H9 (cell line): ENCODE results near the gene MALAT1. TPM values are rescaled to one million over a fixed set of nuclear protein-coding genes. Genes with fewer than 3 reads are reported as not detected.

Experiments used
- DNase-seq: peaks from one replicate; pipeline ENCODE4 v3.0.0-alpha.2; 2017
- H2AFZ ChIP-seq: one replicate; pipeline ENCODE4 v1.6.1; 2013; ENCODE audit warnings: mild to moderate bottlenecking, low read length, control low read depth, moderate library complexity
- H2AK5ac ChIP-seq: 2 replicates; pipeline ENCODE4 v1.6.1; 2013; ENCODE audit warnings: low read length, control low read depth, mixed read lengths; ENCODE audit not compliant: insufficient read length
- H2BK120ac ChIP-seq: one replicate; pipeline ENCODE4 v1.6.1; 2013; ENCODE audit warnings: low read depth, mild to moderate bottlenecking, low read length, control low read depth, inconsistent platforms; ENCODE audit not compliant: poor library complexity, severe bottlenecking
- H2BK12ac ChIP-seq: 2 replicates; pipeline ENCODE4 v1.6.1; 2013; ENCODE audit warnings: low read length, control low read depth, mixed read lengths, low read depth; ENCODE audit not compliant: insufficient read length
- H2BK15ac ChIP-seq: 2 replicates; pipeline ENCODE4 v1.6.1; 2013; ENCODE audit warnings: low read depth, low read length, control low read depth
- H2BK20ac ChIP-seq: one replicate; pipeline ENCODE4 v1.6.1; 2013; ENCODE audit warnings: low read depth, mild to moderate bottlenecking, low read length, control low read depth, inconsistent platforms; ENCODE audit not compliant: poor library complexity, severe bottlenecking
- H2BK5ac ChIP-seq: 2 replicates; pipeline ENCODE4 v1.6.1; 2013; ENCODE audit warnings: low read length, control low read depth, mixed read lengths; ENCODE audit not compliant: insufficient read length
- H3K14ac ChIP-seq: 2 replicates; pipeline ENCODE4 v1.6.1; 2013; ENCODE audit warnings: low read length, control low read depth; ENCODE audit not compliant: insufficient read depth
- H3K18ac ChIP-seq: 2 replicates; pipeline ENCODE4 v1.6.1; 2013; ENCODE audit warnings: low read depth, mild to moderate bottlenecking, mixed read lengths, low read length, control low read depth; ENCODE audit not compliant: insufficient read length
- H3K23ac ChIP-seq: 2 replicates; pipeline ENCODE4 v1.6.1; 2013; ENCODE audit warnings: low read length, control low read depth, mixed read lengths, low read depth; ENCODE audit not compliant: insufficient read length
- H3K23me2 ChIP-seq: 2 replicates; pipeline ENCODE4 v1.6.1; 2013; ENCODE audit warnings: low read depth, mild to moderate bottlenecking, mixed read lengths, low read length, control low read depth; ENCODE audit not compliant: insufficient read length, poor library complexity, severe bottlenecking
- H3K27ac ChIP-seq: 2 replicates; pipeline ENCODE4 v1.5.1; 2013; ENCODE audit warnings: low read length, control low read depth, mixed read lengths, low read depth; ENCODE audit not compliant: insufficient read length
- H3K27me3 ChIP-seq: 2 replicates; pipeline ENCODE4 v1.6.1; 2013; ENCODE audit warnings: low read length, control low read depth, inconsistent platforms; ENCODE audit not compliant: insufficient read depth
- H3K4ac ChIP-seq: 2 replicates; pipeline ENCODE4 v1.6.1; 2013; ENCODE audit warnings: low read depth, mild to moderate bottlenecking, control low read depth, inconsistent platforms, low read length, moderate library complexity
- H3K4me1 ChIP-seq: 2 replicates; pipeline ENCODE4 v1.6.1; 2013; ENCODE audit warnings: low read length, control low read depth, inconsistent platforms; ENCODE audit not compliant: insufficient read depth
- H3K4me2 ChIP-seq: 2 replicates; pipeline ENCODE4 v1.6.1; 2013; ENCODE audit warnings: low read length, control low read depth, mixed read lengths; ENCODE audit not compliant: insufficient read length, insufficient read depth
- H3K56ac ChIP-seq: 2 replicates; pipeline ENCODE4 v1.6.1; 2013; ENCODE audit warnings: low read depth, mild to moderate bottlenecking, mixed read lengths, low read length, control low read depth; ENCODE audit not compliant: insufficient read length
- H3K79me1 ChIP-seq: 2 replicates; pipeline ENCODE4 v1.6.1; 2013; ENCODE audit warnings: low read depth, mild to moderate bottlenecking, moderate library complexity, low read length, control low read depth, inconsistent platforms; ENCODE audit not compliant: insufficient read depth, poor library complexity, severe bottlenecking
- H3K79me2 ChIP-seq: 2 replicates; pipeline ENCODE4 v1.6.1; 2013; ENCODE audit warnings: low read length, control low read depth, inconsistent platforms; ENCODE audit not compliant: insufficient read depth
- H3K9ac ChIP-seq: 2 replicates; pipeline ENCODE4 v1.6.1; 2013; ENCODE audit warnings: low read length, control low read depth, mixed read lengths; ENCODE audit not compliant: insufficient read length; ENCODE audit errors: extremely low read depth
- H3K9me3 ChIP-seq: one replicate; pipeline ENCODE4 v1.6.1; 2013; ENCODE audit warnings: low read depth, low read length, inconsistent platforms; ENCODE audit not compliant: control insufficient read depth
- H3T11ph ChIP-seq: one replicate; pipeline ENCODE4 v1.6.1; 2013; ENCODE audit warnings: mild to moderate bottlenecking, low read length, control low read depth, inconsistent platforms
- H4K20me1 ChIP-seq: one replicate; pipeline ENCODE4 v1.6.1; 2013; ENCODE audit not compliant: control insufficient read depth, insufficient read length, insufficient read depth
- H4K5ac ChIP-seq: 2 replicates; pipeline ENCODE4 v1.6.1; 2013; ENCODE audit warnings: low read depth, mild to moderate bottlenecking, mixed read lengths, low read length, control low read depth; ENCODE audit not compliant: insufficient read length
- H4K8ac ChIP-seq: replicated peaks from 2 replicates; pipeline ENCODE4 v1.6.1; 2013; ENCODE audit warnings: low read length, control low read depth, mixed read lengths, low read depth; ENCODE audit not compliant: insufficient read length
- H4K91ac ChIP-seq: 2 replicates; pipeline ENCODE4 v1.6.1; 2013; ENCODE audit warnings: low read depth, mild to moderate bottlenecking, moderate library complexity, mixed read lengths, low read length, control low read depth; ENCODE audit not compliant: insufficient read length
- H3K27ac Mint-ChIP-seq, 3 experiments: 2 replicates in 2 of 3; 3 replicates in 1 of 3; pipeline ENCODE4 v1.8.0; 2020 to 2021; ENCODE audit warnings: mixed read lengths in 3 of 3, mild to moderate bottlenecking in 1 of 3, moderate library complexity in 1 of 3
- H3K27me3 Mint-ChIP-seq: 2 replicates; pipeline ENCODE4 v1.8.0; 2021; ENCODE audit warnings: low read depth, mild to moderate bottlenecking, moderate library complexity, mixed read lengths
- H3K36me3 Mint-ChIP-seq, 3 experiments: 2 replicates in 2 of 3; 3 replicates in 1 of 3; pipeline ENCODE4 v1.8.0; 2020 to 2021; ENCODE audit warnings: low read depth in 3 of 3, mixed read lengths in 3 of 3; ENCODE audit not compliant: insufficient read depth in 1 of 3
- H3K4me1 Mint-ChIP-seq, 2 experiments: 2 replicates each; pipeline ENCODE4 v1.8.0; 2020; ENCODE audit warnings: mixed read lengths in 2 of 2
- H3K4me3 Mint-ChIP-seq, 2 experiments: 2 replicates in 1 of 2; 3 replicates in 1 of 2; pipeline ENCODE4 v1.8.0; 2020 to 2021; ENCODE audit warnings: mild to moderate bottlenecking in 2 of 2, mixed read lengths in 2 of 2, moderate library complexity in 1 of 2
- H3K9me3 Mint-ChIP-seq, 2 experiments: 2 replicates in 1 of 2; 3 replicates in 1 of 2; pipeline ENCODE4 v1.8.0; 2020; ENCODE audit warnings: mild to moderate bottlenecking in 2 of 2, mixed read lengths in 2 of 2, moderate library complexity in 1 of 2
- WGBS: extraction: QIAGEN DNeasy Blood & Tissue Kit; methylation state at CpG from one replicate; pipeline ENCODE4 v1.1.7; 2013; ENCODE audit warnings: missing lambda C conversion rate, low lambda C conversion rate, mixed read lengths; ENCODE audit not compliant: insufficient read length; ENCODE audit errors: extremely low coverage; 5-methylcytosine and 5-hydroxymethylcytosine counted together
- total RNA-seq: library from RNA; stranded (reverse); gene quantifications from 2 replicates; pipeline ENCODE4 v1.2.1, GENCODE V29; 2021
- TF ChIP-seq, protein P1 (sequence below): fragments of 200-600 bp; sonication (generic); conservative IDR thresholded peaks from 3 replicates; pipeline ENCODE4 v1.8.0; 2021; ENCODE audit warnings: antibody characterized with exemption, mild to moderate bottlenecking

The MALAT1 gene
- total RNA-seq, 1 experiment from 2014 or later, result 1,934 TPM

DNA sequence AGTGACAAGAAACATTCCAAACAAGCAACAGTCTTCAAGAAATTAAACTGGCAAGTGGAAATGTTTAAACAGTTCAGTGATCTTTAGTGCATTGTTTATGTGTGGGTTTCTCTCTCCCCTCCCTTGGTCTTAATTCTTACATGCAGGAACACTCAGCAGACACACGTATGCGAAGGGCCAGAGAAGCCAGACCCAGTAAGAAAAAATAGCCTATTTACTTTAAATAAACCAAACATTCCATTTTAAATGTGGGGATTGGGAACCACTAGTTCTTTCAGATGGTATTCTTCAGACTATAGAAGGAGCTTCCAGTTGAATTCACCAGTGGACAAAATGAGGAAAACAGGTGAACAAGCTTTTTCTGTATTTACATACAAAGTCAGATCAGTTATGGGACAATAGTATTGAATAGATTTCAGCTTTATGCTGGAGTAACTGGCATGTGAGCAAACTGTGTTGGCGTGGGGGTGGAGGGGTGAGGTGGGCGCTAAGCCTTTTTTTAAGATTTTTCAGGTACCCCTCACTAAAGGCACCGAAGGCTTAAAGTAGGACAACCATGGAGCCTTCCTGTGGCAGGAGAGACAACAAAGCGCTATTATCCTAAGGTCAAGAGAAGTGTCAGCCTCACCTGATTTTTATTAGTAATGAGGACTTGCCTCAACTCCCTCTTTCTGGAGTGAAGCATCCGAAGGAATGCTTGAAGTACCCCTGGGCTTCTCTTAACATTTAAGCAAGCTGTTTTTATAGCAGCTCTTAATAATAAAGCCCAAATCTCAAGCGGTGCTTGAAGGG is 6.0 kb downstream of the MALAT1 start:
- H3K79me1 ChIP-seq, result no peaks in the 10 kb centered on the region
- no peak overlapping the region for H3K14ac ChIP-seq
- no peak overlapping the region for H4K8ac ChIP-seq
- H3K27me3 ChIP-seq, result no peaks in the 10 kb centered on the region
- Mint-ChIP-seq H3K9me3 (peaks cover 2 to 3% of the 10 kb centered on the region in 2 experiments; a peak in 3 of 5 replicates), H3K4me3 (peak overlapping the region in 1 of 2 experiments; percentile 64; a peak in 3 of 5 replicates), H3K27ac (peak overlapping the region in 2 of 3 experiments; percentile 45 to 97; a peak in 4 of 7 replicates), H3K36me3 (peaks cover 0 to 33% (median 31%) of the 10 kb centered on the region in 3 experiments; a peak in 5 of 7 replicates), H3K4me1 (peaks cover 36 to 38% of the 10 kb centered on the region in 2 experiments), H3K27me3 (no peaks in the 10 kb centered on the region)
- no peak overlapping the region for H2AK5ac ChIP-seq
- H2BK5ac ChIP-seq, result no peak overlapping the region
- no peaks in the 10 kb centered on the region for H3K9me3 ChIP-seq
- no CpG with 5 or more reads among the region's 8 CpGs for WGBS
- no peaks in the 10 kb centered on the region for H3K4me1 ChIP-seq
- no peak overlapping the region for H2BK120ac ChIP-seq
- H3K9ac ChIP-seq, result peak overlapping the region; percentile 2
- H3K27ac ChIP-seq, result no peak overlapping the region
- H2AFZ ChIP-seq, result no peak overlapping the region
- no peak overlapping the region for H3K23ac ChIP-seq
- H3T11ph ChIP-seq, result no peak overlapping the region
- DNase-seq, result no peak
- H3K4me2 ChIP-seq, result peak overlapping the region; percentile 89
- H4K20me1 ChIP-seq, result no peaks in the 10 kb centered on the region
- no peak overlapping the region for H3K4ac ChIP-seq
- no peak overlapping the region for H4K91ac ChIP-seq
- H4K5ac ChIP-seq, result no peak overlapping the region
- no peak overlapping the region for H2BK15ac ChIP-seq
- no peak overlapping the region for H3K56ac ChIP-seq
- H2BK20ac ChIP-seq, result no peak overlapping the region
- peaks cover 9% of the 10 kb centered on the region for H3K23me2 ChIP-seq
- no peak overlapping the region for H2BK12ac ChIP-seq
- H3K18ac ChIP-seq, result no peak overlapping the region
- peaks cover 39% of the 10 kb centered on the region for H3K79me2 ChIP-seq
- TF ChIP-seq, protein P1, sequence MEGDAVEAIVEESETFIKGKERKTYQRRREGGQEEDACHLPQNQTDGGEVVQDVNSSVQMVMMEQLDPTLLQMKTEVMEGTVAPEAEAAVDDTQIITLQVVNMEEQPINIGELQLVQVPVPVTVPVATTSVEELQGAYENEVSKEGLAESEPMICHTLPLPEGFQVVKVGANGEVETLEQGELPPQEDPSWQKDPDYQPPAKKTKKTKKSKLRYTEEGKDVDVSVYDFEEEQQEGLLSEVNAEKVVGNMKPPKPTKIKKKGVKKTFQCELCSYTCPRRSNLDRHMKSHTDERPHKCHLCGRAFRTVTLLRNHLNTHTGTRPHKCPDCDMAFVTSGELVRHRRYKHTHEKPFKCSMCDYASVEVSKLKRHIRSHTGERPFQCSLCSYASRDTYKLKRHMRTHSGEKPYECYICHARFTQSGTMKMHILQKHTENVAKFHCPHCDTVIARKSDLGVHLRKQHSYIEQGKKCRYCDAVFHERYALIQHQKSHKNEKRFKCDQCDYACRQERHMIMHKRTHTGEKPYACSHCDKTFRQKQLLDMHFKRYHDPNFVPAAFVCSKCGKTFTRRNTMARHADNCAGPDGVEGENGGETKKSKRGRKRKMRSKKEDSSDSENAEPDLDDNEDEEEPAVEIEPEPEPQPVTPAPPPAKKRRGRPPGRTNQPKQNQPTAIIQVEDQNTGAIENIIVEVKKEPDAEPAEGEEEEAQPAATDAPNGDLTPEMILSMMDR, result no peak
